Endothelial cell of umbilical vein (primary cell): Measurements from ENCODE around the gene WDR86. TPM values are rescaled to one million over a fixed set of nuclear protein-coding genes. Genes with fewer than 3 reads are reported as not detected.

Experiments used
- BruUV-seq: library from RNA; stranded (reverse); fragments of 400-500 nt; replicated peaks from 2 replicates; lab custom pipeline; 2021; lab: Mats Ljungman, UMichigan
- CTCF ChIA-PET: fragments of 300-600, 350-600 bp; sonication (Branson Sonifier 250); formaldehyde crosslinking; loops from one replicate; lab custom pipeline; 2021; ENCODE audit warnings: antibody characterized with exemption, inconsistent platforms; lab: Charles Lee
- POLR2A ChIA-PET: fragments of 300-600, 350-600 bp; sonication (Branson Sonifier 250); formaldehyde crosslinking; loops from one replicate; lab custom pipeline; 2021; ENCODE audit warnings: antibody characterized with exemption, inconsistent platforms; lab: Charles Lee
- DNase-seq: peaks from one replicate; pipeline ENCODE4 v3.0.0-alpha.2; 2011; ENCODE audit warnings: low read depth, low spot score
- FAIRE-seq: peaks from 2 replicates; lab custom pipeline; 2011; peaks lifted over from hg19 to GRCh38; lab: Jason Lieb, UNC
- H2AFZ ChIP-seq: 2 replicates; pipeline ENCODE4 v1.6.0; 2012; ENCODE audit warnings: low read depth, low read length, control low read depth, inconsistent platforms
- H3K27ac ChIP-seq: 2 replicates; pipeline ENCODE4 v1.5.1; 2011; ENCODE audit warnings: low read depth, mild to moderate bottlenecking, control low read depth, low read length, moderate library complexity; ENCODE audit not compliant: insufficient read depth
- H3K27me3 ChIP-seq, 2 experiments: 2 replicates each; pipeline versions ENCODE4 v1.6.0 to v1.6.1; 2011; ENCODE audit warnings: low read length in 2 of 2, mixed read lengths in 1 of 2; ENCODE audit not compliant: control insufficient read depth in 2 of 2, insufficient read depth in 2 of 2
- H3K36me3 ChIP-seq, 2 experiments: 2 replicates in 1 of 2; 3 replicates in 1 of 2; pipeline ENCODE4 v1.5.1; 2011; ENCODE audit warnings: low read length in 2 of 2, mild to moderate bottlenecking in 1 of 2, moderate library complexity in 1 of 2; ENCODE audit not compliant: control insufficient read depth in 2 of 2, insufficient read depth in 2 of 2; ENCODE audit errors: extremely low read depth in 1 of 2
- H3K4me1 ChIP-seq: 3 replicates; pipeline ENCODE4 v1.5.1; 2011; ENCODE audit warnings: mild to moderate bottlenecking, low read length; ENCODE audit not compliant: control insufficient read depth, insufficient read depth; ENCODE audit errors: extremely low read depth
- H3K4me2 ChIP-seq: 2 replicates; pipeline ENCODE4 v1.6.1; 2011; ENCODE audit warnings: low read length, control low read depth, mixed read lengths; ENCODE audit not compliant: insufficient read depth
- H3K4me3 ChIP-seq, 3 experiments: fragments of 200-600 bp in 1 of 3; sonication (generic), shearing (Covaris generic) in 1 of 3; replicated peaks in 1 of 3; 2 replicates each; pipeline ENCODE4 v1.5.1; 2011 to 2016; ENCODE audit warnings: control low read depth in 3 of 3, low read length in 3 of 3, mild to moderate bottlenecking in 2 of 3, inconsistent platforms in 1 of 3, low read depth in 1 of 3, moderate library complexity in 1 of 3; ENCODE audit not compliant: insufficient read depth in 1 of 3
- H3K79me2 ChIP-seq: 2 replicates; pipeline ENCODE4 v1.6.0; 2012; ENCODE audit warnings: low read length, inconsistent platforms; ENCODE audit not compliant: control insufficient read depth, insufficient read depth
- H3K9ac ChIP-seq: replicated peaks from 2 replicates; pipeline ENCODE3; 2011; ENCODE audit warnings: low read length, control low read depth; ENCODE audit not compliant: insufficient read depth; ENCODE audit errors: extremely low read depth
- H3K9me1 ChIP-seq: replicated peaks from 3 replicates; pipeline ENCODE4 v1.6.0; 2011; ENCODE audit warnings: mild to moderate bottlenecking, low read length; ENCODE audit not compliant: control insufficient read depth, insufficient read depth; ENCODE audit errors: extremely low read depth
- H3K9me3 ChIP-seq: replicated peaks from 2 replicates; pipeline ENCODE4 v1.5.1; 2012; ENCODE audit warnings: low read length, inconsistent platforms; ENCODE audit not compliant: control insufficient read depth, insufficient read depth
- H4K20me1 ChIP-seq: replicated peaks from 2 replicates; pipeline ENCODE3; 2011; ENCODE audit warnings: mild to moderate bottlenecking, low read length; ENCODE audit not compliant: control insufficient read depth, insufficient read depth; ENCODE audit errors: extremely low read depth
- EZH2 ChIP-seq: IDR thresholded peaks from 2 replicates; pipeline ENCODE4 v1.6.1; 2012; ENCODE audit warnings: borderline replicate concordance, low read depth, mild to moderate bottlenecking, moderate library complexity, low read length, inconsistent platforms; ENCODE audit not compliant: severe bottlenecking
- GATA2 ChIP-seq: IDR thresholded peaks from 2 replicates; pipeline ENCODE4 v1.7.0; 2011; ENCODE audit warnings: low read depth, mild to moderate bottlenecking, moderate library complexity, mixed read lengths, low read length; ENCODE audit not compliant: insufficient read length, insufficient read depth
- JUN ChIP-seq: IDR thresholded peaks from 2 replicates; pipeline ENCODE4 v1.6.1; 2011; ENCODE audit warnings: borderline replicate concordance, low read depth; ENCODE audit not compliant: insufficient read length, insufficient read depth
- MAX ChIP-seq: IDR thresholded peaks from 2 replicates; pipeline ENCODE4 v1.6.1; 2011; ENCODE audit not compliant: insufficient read depth, insufficient read length
- MYC ChIP-seq: IDR thresholded peaks from one replicate; pipeline ENCODE4 v1.6.1; 2011; ENCODE audit warnings: mild to moderate bottlenecking, low read depth, low read length
- POLR2A ChIP-seq: IDR thresholded peaks from 2 replicates; pipeline ENCODE4 v1.6.1; 2012; ENCODE audit warnings: low read depth, mild to moderate bottlenecking, control low read depth, low read length
- POLR2AphosphoS5 ChIP-seq: IDR thresholded peaks from 2 replicates; pipeline ENCODE4 v1.6.1; 2012; ENCODE audit warnings: low read depth, mild to moderate bottlenecking, control low read depth, low read length, moderate library complexity; ENCODE audit not compliant: insufficient read depth
- dilution Hi-C: fragments of 300-500 bp; cut with MboI; formaldehyde crosslinking; loops from one replicate; pipeline ENCODE4 v1.15.0; 2019; ENCODE audit warnings: low sequenced_read_pairs; ENCODE audit not compliant: extremely low pct_ligation_motif_present
- intact Hi-C: fragments of 100-400 bp; cut with micrococcal nuclease; formaldehyde crosslinking; loops from one replicate; pipeline ENCODE4 v1.10.0; 2022
- microRNA-seq: library from miRNA; unstranded; fragments of <30 nt; microRNA quantifications from one replicate; pipeline ENCODE4 v1.2.0, GENCODE V29; 2021; ENCODE audit warnings: borderline number of aligned reads, borderline replicate concordance
- polyA plus RNA-seq, 4 experiments: library from polyadenylated mRNA; depleted of rRNA in 3 of 4; stranded (reverse) in 3 of 4; unstranded in 1 of 4; fragments of >200 nt; gene quantifications; 2 replicates each; pipeline versions ENCODE4 v1.2.1 to v1.2.3, GENCODE V29; 2011 to 2012; ENCODE audit warnings: missing spikeins in 1 of 4
- small RNA-seq: library from RNA; depleted of rRNA; stranded (forward); fragments of <200 nt; gene quantifications from one replicate; pipeline ENCODE3, GENCODE V24; 2012; ENCODE audit warnings: low replicate concordance, low read depth; ENCODE audit not compliant: insufficient read depth, insufficient read length
- total RNA-seq: library from RNA; stranded (reverse); gene quantifications from 2 replicates; pipeline ENCODE4 v1.2.3, GENCODE V29; 2021
- TF ChIP-seq, protein P1 (sequence below), 2 donors: IDR thresholded peaks; 1 replicate in 1 of 2; 2 replicates in 1 of 2; pipeline ENCODE4 v1.5.1; 2011; ENCODE audit warnings: low read length in 2 of 2, mild to moderate bottlenecking in 2 of 2, moderate library complexity in 2 of 2, control low read depth in 1 of 2, inconsistent platforms in 1 of 2, low read depth in 1 of 2; ENCODE audit not compliant: insufficient read depth in 1 of 2; ENCODE audit errors: extremely low read depth in 1 of 2

Gene WDR86
- total and polyA plus RNA-seq, 2 donors (not counting 3 experiments of a cell fraction or from before 2014, with no cell fraction given) = not detected

DNA sequence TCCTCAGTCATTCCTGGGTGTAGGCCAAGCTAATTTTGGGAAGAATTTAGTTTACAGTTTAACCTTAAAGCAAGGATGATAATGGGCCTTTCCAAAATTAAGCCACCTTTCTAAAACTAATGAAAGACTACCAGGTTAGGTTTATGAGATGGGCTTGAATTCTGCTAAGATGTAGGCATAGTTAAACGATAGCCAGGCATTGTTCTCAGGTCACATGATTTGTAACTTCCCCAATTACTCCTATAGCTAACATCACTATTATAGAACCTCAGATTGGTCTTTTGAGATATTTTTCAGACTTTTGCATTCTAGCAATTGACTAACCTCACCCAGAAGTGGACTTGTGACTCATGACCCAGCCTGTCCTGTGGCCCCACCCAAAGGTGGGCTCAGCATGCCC is 75.2 kb downstream of the WDR86 start:
- CTCF ChIA-PET = interaction anchor here (1.0 to 2.5 kb wide), 3 partner anchors 16 to 23 kb away, joined by 3 to 11 read pairs (median 8); no protein-coding TSS in a partner anchor
- dilution Hi-C loops = no loop called here

More for the DNA sequence above, 75.2 kb downstream of the WDR86 start:
- Histone ChIP-seq H4K20me1 (no peaks in the 10 kb centered on the region), H3K9me3 (no peaks in the 10 kb centered on the region), H3K4me2 (no peak overlapping the region), H3K79me2 (no peaks in the 10 kb centered on the region), H3K9me1 (no peaks in the 10 kb centered on the region), H3K27ac (no peak overlapping the region), H2AFZ (no peak overlapping the region), H3K36me3 (no peaks in the 10 kb centered on the region), H3K27me3 (peaks cover 7 to 19% of the 10 kb centered on the region in 2 experiments), H3K4me3 (no peak overlapping the region), H3K9ac (no peak overlapping the region), H3K4me1 (no peaks in the 10 kb centered on the region)
- FAIRE-seq (no peak), DNase-seq (no peak)
- intact Hi-C loops = no loop called here
- TF ChIP-seq POLR2AphosphoS5 (no peak), MYC (no peak), EZH2 (no peak), MAX (no peak), POLR2A (no peak), GATA2 (no peak), JUN (no peak)
- TF ChIP-seq, protein P1, sequence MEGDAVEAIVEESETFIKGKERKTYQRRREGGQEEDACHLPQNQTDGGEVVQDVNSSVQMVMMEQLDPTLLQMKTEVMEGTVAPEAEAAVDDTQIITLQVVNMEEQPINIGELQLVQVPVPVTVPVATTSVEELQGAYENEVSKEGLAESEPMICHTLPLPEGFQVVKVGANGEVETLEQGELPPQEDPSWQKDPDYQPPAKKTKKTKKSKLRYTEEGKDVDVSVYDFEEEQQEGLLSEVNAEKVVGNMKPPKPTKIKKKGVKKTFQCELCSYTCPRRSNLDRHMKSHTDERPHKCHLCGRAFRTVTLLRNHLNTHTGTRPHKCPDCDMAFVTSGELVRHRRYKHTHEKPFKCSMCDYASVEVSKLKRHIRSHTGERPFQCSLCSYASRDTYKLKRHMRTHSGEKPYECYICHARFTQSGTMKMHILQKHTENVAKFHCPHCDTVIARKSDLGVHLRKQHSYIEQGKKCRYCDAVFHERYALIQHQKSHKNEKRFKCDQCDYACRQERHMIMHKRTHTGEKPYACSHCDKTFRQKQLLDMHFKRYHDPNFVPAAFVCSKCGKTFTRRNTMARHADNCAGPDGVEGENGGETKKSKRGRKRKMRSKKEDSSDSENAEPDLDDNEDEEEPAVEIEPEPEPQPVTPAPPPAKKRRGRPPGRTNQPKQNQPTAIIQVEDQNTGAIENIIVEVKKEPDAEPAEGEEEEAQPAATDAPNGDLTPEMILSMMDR (IDR thresholded peaks at IDR 0.05; ENCODE audit: extremely low read depth in 1 of 2, insufficient read depth in 1 of 2, low read depth in 1 of 2, low read length in 2 of 2) = no peak
- POLR2A ChIA-PET = no interaction called here
- BruUV-seq = no TSS peak

Small RNA genes within 50 kb of the gene (microRNA-seq; reads per million reads assigned to microRNA genes)
- gene MIR3907 = not detected

Small RNA genes within 50 kb of the gene (small RNA-seq; reads per million reads assigned to genes)
- gene MIR3907 = not detected

Other genes starting within 250 kb of the WDR86 start
- not detected in 2 replicates for gene GBX1, start 242.3 kb downstream of the WDR86 start, total RNA-seq
- not detected in 2 replicates for gene GBX1, start 242.3 kb downstream of the WDR86 start, polyA plus RNA-seq
- gene ASB10, start 222.8 kb downstream of the WDR86 start, total RNA-seq = not detected in 2 replicates
- not detected in 2 replicates for gene ASB10, start 222.8 kb downstream of the WDR86 start, polyA plus RNA-seq
- gene H2BK1, start 199.6 kb downstream of the WDR86 start, total RNA-seq = not detected in 2 replicates
- not detected in 2 replicates for gene H2BK1, start 199.6 kb downstream of the WDR86 start, polyA plus RNA-seq
- 56.7 and 61.6 TPM in 2 replicates for gene ABCF2, start 182.8 kb downstream of the WDR86 start, total RNA-seq
- 43.0 and 45.3 TPM in 2 replicates for gene ABCF2, start 182.8 kb downstream of the WDR86 start, polyA plus RNA-seq
- gene CHPF2, start 177.6 kb downstream of the WDR86 start, total RNA-seq = 73.0 and 75.0 TPM in 2 replicates
- gene CHPF2, start 177.6 kb downstream of the WDR86 start, polyA plus RNA-seq = 72.8 and 95.3 TPM in 2 replicates
- gene SMARCD3, start 161.3 kb downstream of the WDR86 start, total RNA-seq = 5.9 and 6.1 TPM in 2 replicates
- 8.5 and 10.5 TPM in 2 replicates for gene SMARCD3, start 161.3 kb downstream of the WDR86 start, polyA plus RNA-seq
- 41.4 and 46.2 TPM in 2 replicates for gene NUB1, start 68.2 kb downstream of the WDR86 start, total RNA-seq
- 27.9 and 28.0 TPM in 2 replicates for gene NUB1, start 68.2 kb downstream of the WDR86 start, polyA plus RNA-seq
- gene CRYGN, start 30.1 kb upstream of the WDR86 start, total RNA-seq = not detected in 2 replicates
- not detected in 2 replicates for gene CRYGN, start 30.1 kb upstream of the WDR86 start, polyA plus RNA-seq
- gene RHEB, start 109.9 kb upstream of the WDR86 start, total RNA-seq = 108 and 109 TPM in 2 replicates
- 55.1 and 59.4 TPM in 2 replicates for gene RHEB, start 109.9 kb upstream of the WDR86 start, polyA plus RNA-seq